Measurements from ENCODE around the gene SDK1. TPM values are rescaled to one million over a fixed set of nuclear protein-coding genes. Genes with fewer than 3 reads are reported as not detected.

The SDK1 gene
- total and polyA plus RNA-seq, 4 donors: 0.12 to 0.47 (median 0.36) TPM

DNA sequence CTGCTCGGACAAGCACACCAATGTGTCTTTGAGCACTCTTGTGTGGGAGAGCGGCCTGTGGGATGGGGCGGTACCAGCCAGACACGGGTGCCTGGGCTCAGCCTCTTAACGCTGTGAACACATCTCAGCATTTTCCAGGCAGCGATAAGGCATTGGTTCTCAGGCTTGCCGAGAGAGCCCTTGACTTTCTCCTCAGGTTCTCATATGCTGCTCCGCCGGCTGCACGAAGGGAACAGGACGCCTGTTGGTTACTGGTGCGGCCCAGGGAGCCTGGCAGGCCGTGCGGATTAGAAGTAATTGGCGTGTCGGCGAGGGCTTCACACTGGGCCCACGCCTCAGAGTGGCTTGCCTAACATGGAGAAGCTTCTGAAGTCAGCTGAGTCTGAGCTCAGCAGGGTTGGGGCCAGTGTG is 924.3 kb downstream of the SDK1 start:
- no peaks in the 10 kb centered on the region for H3K36me3 ChIP-seq (ENCODE audit: control insufficient read depth in 4 of 4, insufficient read depth in 3 of 4, low read depth in 1 of 4, low read length in 3 of 4)
- no peak overlapping the region for H3K27ac ChIP-seq (ENCODE audit: low read depth in 1 of 2, low read length in 2 of 2)
- H3K4me1 ChIP-seq (ENCODE audit: control insufficient read depth in 4 of 4, insufficient read depth in 4 of 4, low read length in 3 of 4): no peaks in the 10 kb centered on the region
- H3K27me3 ChIP-seq (ENCODE audit: control insufficient read depth in 4 of 4, insufficient read depth in 4 of 4, low read length in 3 of 4): no peaks in the 10 kb centered on the region
- no peak overlapping the region for H3K9ac ChIP-seq (ENCODE audit: low read depth in 1 of 2, low read length in 2 of 2)
- TF ChIP-seq EGR1 (IDR thresholded peaks at IDR 0.05; ENCODE audit: low read depth in 2 of 2) (no peak), NR2F2 (IDR thresholded peaks at IDR 0.05) (no peak), JUND (IDR thresholded peaks at IDR 0.05) (no peak), HNF4A (conservative IDR thresholded peaks at IDR 0.05) (no peak), TAF1 (conservative IDR thresholded peaks at IDR 0.05) (no peak)
- TF ChIP-seq, protein P1, sequence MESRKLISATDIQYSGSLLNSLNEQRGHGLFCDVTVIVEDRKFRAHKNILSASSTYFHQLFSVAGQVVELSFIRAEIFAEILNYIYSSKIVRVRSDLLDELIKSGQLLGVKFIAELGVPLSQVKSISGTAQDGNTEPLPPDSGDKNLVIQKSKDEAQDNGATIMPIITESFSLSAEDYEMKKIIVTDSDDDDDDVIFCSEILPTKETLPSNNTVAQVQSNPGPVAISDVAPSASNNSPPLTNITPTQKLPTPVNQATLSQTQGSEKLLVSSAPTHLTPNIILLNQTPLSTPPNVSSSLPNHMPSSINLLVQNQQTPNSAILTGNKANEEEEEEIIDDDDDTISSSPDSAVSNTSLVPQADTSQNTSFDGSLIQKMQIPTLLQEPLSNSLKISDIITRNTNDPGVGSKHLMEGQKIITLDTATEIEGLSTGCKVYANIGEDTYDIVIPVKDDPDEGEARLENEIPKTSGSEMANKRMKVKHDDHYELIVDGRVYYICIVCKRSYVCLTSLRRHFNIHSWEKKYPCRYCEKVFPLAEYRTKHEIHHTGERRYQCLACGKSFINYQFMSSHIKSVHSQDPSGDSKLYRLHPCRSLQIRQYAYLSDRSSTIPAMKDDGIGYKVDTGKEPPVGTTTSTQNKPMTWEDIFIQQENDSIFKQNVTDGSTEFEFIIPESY (IDR thresholded peaks at IDR 0.05): no peak
- DNase-seq (ENCODE audit: low spot score): no peak
- no peak overlapping the region for H3K4me3 ChIP-seq (ENCODE audit: low read depth in 1 of 3, low read length in 3 of 3)
- 95% methylated on average over 18 of the region's 18 CpGs for WGBS
- H3K9me3 ChIP-seq (ENCODE audit: control insufficient read depth in 4 of 4, low read length in 3 of 4): no peaks in the 10 kb centered on the region

DNA sequence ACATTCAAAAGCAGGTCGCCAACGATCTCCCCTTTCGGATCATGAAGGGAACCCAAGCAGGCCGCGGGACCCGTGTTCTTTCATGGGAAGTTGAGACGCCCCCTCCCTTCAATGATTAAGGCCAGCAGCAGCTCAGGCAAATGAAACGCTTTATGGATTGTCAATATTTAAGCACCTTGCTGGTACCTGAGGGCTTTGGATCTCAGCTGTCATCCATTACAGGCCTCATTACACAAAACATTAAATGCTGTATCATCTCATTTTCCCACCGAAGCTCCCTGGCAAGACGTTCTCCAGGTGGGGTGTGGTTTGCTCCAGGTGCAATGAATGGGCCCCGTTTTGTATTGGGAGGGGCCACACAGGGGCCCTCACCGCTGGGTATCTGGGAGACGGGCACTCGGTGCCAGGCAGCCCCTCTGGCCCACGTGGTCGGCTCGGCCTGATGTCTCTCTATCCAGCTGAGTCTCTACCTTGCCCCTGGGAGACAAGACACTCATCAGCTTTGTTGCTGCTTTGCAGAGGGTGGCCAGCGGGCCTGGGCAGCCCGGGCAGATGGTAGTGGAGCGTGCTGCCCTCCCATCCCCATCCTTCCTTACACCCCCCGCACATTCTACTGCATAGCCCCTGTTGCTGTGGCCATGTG is 925.0 kb downstream of the SDK1 start:
- 89% methylated on average over 21 of the region's 21 CpGs for WGBS
- Histone ChIP-seq H3K27ac (ENCODE audit: low read depth in 1 of 2, low read length in 2 of 2) (no peak overlapping the region), H3K36me3 (ENCODE audit: control insufficient read depth in 4 of 4, insufficient read depth in 3 of 4, low read depth in 1 of 4, low read length in 3 of 4) (no peaks in the 10 kb centered on the region), H3K4me1 (ENCODE audit: control insufficient read depth in 4 of 4, insufficient read depth in 4 of 4, low read length in 3 of 4) (no peaks in the 10 kb centered on the region), H3K27me3 (ENCODE audit: control insufficient read depth in 4 of 4, insufficient read depth in 4 of 4, low read length in 3 of 4) (no peaks in the 10 kb centered on the region), H3K4me3 (ENCODE audit: low read depth in 1 of 3, low read length in 3 of 3) (no peak overlapping the region), H3K9ac (ENCODE audit: low read depth in 1 of 2, low read length in 2 of 2) (no peak overlapping the region), H3K9me3 (ENCODE audit: control insufficient read depth in 4 of 4, low read length in 3 of 4) (no peaks in the 10 kb centered on the region)
- no peak for DNase-seq (ENCODE audit: low spot score)
- TF ChIP-seq, protein P2, sequence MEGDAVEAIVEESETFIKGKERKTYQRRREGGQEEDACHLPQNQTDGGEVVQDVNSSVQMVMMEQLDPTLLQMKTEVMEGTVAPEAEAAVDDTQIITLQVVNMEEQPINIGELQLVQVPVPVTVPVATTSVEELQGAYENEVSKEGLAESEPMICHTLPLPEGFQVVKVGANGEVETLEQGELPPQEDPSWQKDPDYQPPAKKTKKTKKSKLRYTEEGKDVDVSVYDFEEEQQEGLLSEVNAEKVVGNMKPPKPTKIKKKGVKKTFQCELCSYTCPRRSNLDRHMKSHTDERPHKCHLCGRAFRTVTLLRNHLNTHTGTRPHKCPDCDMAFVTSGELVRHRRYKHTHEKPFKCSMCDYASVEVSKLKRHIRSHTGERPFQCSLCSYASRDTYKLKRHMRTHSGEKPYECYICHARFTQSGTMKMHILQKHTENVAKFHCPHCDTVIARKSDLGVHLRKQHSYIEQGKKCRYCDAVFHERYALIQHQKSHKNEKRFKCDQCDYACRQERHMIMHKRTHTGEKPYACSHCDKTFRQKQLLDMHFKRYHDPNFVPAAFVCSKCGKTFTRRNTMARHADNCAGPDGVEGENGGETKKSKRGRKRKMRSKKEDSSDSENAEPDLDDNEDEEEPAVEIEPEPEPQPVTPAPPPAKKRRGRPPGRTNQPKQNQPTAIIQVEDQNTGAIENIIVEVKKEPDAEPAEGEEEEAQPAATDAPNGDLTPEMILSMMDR (IDR thresholded peaks at IDR 0.05; ENCODE audit: low read depth, low read length, missing input control): no peak
- no peak for TF ChIP-seq HNF4G (IDR thresholded peaks at IDR 0.05)
- TF ChIP-seq, protein P3, sequence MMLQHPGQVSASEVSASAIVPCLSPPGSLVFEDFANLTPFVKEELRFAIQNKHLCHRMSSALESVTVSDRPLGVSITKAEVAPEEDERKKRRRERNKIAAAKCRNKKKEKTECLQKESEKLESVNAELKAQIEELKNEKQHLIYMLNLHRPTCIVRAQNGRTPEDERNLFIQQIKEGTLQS (IDR thresholded peaks at IDR 0.05): no peak
- TF ChIP-seq FOXA1 (IDR thresholded peaks at IDR 0.05): no peak
- no peak for TF ChIP-seq NR2F2 (IDR thresholded peaks at IDR 0.05)
- TF ChIP-seq TAF1 (conservative IDR thresholded peaks at IDR 0.05): no peak
- TF ChIP-seq HNF4A (conservative IDR thresholded peaks at IDR 0.05): no peak
- TF ChIP-seq, protein P4, sequence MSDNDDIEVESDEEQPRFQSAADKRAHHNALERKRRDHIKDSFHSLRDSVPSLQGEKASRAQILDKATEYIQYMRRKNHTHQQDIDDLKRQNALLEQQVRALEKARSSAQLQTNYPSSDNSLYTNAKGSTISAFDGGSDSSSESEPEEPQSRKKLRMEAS (IDR thresholded peaks at IDR 0.05): no peak
- TF ChIP-seq GABPA (IDR thresholded peaks at IDR 0.05 in 1 of 2, conservative IDR thresholded peaks at IDR 0.05 in 1 of 2): no peak
- no peak for TF ChIP-seq YY1 (IDR thresholded peaks at IDR 0.05)
- TF ChIP-seq, protein P5, sequence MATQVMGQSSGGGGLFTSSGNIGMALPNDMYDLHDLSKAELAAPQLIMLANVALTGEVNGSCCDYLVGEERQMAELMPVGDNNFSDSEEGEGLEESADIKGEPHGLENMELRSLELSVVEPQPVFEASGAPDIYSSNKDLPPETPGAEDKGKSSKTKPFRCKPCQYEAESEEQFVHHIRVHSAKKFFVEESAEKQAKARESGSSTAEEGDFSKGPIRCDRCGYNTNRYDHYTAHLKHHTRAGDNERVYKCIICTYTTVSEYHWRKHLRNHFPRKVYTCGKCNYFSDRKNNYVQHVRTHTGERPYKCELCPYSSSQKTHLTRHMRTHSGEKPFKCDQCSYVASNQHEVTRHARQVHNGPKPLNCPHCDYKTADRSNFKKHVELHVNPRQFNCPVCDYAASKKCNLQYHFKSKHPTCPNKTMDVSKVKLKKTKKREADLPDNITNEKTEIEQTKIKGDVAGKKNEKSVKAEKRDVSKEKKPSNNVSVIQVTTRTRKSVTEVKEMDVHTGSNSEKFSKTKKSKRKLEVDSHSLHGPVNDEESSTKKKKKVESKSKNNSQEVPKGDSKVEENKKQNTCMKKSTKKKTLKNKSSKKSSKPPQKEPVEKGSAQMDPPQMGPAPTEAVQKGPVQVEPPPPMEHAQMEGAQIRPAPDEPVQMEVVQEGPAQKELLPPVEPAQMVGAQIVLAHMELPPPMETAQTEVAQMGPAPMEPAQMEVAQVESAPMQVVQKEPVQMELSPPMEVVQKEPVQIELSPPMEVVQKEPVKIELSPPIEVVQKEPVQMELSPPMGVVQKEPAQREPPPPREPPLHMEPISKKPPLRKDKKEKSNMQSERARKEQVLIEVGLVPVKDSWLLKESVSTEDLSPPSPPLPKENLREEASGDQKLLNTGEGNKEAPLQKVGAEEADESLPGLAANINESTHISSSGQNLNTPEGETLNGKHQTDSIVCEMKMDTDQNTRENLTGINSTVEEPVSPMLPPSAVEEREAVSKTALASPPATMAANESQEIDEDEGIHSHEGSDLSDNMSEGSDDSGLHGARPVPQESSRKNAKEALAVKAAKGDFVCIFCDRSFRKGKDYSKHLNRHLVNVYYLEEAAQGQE (IDR thresholded peaks at IDR 0.05): no peak

Data from liver (tissue), 9 donors.